MM.1S (cell line): Measurements from ENCODE around the gene GAP43.

Experiments used
- DNase-seq: peaks from one replicate; pipeline ENCODE4 v3.0.0-alpha.2; 2015
- H2AFZ ChIP-seq: fragments of 300-600 bp; sonication (generic); 2 replicates; pipeline ENCODE4 v1.6.0; 2016; ENCODE audit warnings: antibody characterized with exemption, low read length
- H3F3A ChIP-seq: fragments of 300-600 bp; sonication (generic); 2 replicates; pipeline ENCODE4 v1.6.1; 2016; ENCODE audit warnings: mild to moderate bottlenecking, antibody characterized with exemption, low read length, moderate library complexity, mixed read lengths; ENCODE audit not compliant: insufficient read depth
- H3K27ac ChIP-seq: fragments of 300-600 bp; sonication (generic); 2 replicates; pipeline ENCODE4 v1.5.1; 2016; ENCODE audit warnings: mild to moderate bottlenecking, low read length
- H3K27me3 ChIP-seq: fragments of 300-600 bp; sonication (generic); replicated peaks from 2 replicates; pipeline ENCODE4 v1.6.0; 2016; ENCODE audit warnings: low read length; ENCODE audit not compliant: insufficient read depth
- H3K36me3 ChIP-seq: fragments of 300-600 bp; sonication (generic); replicated peaks from 2 replicates; pipeline ENCODE4 v1.6.1; 2016; ENCODE audit warnings: mild to moderate bottlenecking, low read length, mixed read lengths; ENCODE audit not compliant: insufficient read depth
- H3K4me1 ChIP-seq: fragments of 300-600 bp; sonication (generic); 2 replicates; pipeline ENCODE4 v1.6.1; 2016; ENCODE audit warnings: low read length, mixed read lengths
- H3K4me2 ChIP-seq: fragments of 300-600 bp; sonication (generic); 2 replicates; pipeline ENCODE4 v1.6.0; 2016; ENCODE audit warnings: low read depth, low read length
- H3K4me3 ChIP-seq: fragments of 300-600 bp; sonication (generic); 2 replicates; pipeline ENCODE4 v1.5.1; 2016; ENCODE audit warnings: low read length, mixed read lengths
- H3K79me2 ChIP-seq: fragments of 300-600 bp; sonication (generic); 2 replicates; pipeline ENCODE4 v1.6.1; 2016; ENCODE audit warnings: mixed run types, low read length, mixed read lengths
- H3K9ac ChIP-seq: fragments of 300-600 bp; sonication (generic); 2 replicates; pipeline ENCODE4 v1.6.1; 2016; ENCODE audit warnings: low read length, mixed read lengths
- H3K9me2 ChIP-seq: fragments of 300-600 bp; sonication (generic); replicated peaks from 2 replicates; pipeline ENCODE4 v1.6.1; 2016; ENCODE audit warnings: mild to moderate bottlenecking, low read length, mixed read lengths; ENCODE audit not compliant: insufficient read depth
- H3K9me3 ChIP-seq: fragments of 300-600 bp; sonication (generic); replicated peaks from 2 replicates; pipeline ENCODE4 v1.6.1; 2016; ENCODE audit warnings: mild to moderate bottlenecking, low read length, mixed read lengths; ENCODE audit not compliant: insufficient read depth
- H4K20me1 ChIP-seq: fragments of 300-600 bp; sonication (generic); 2 replicates; pipeline ENCODE4 v1.6.1; 2016; ENCODE audit warnings: mild to moderate bottlenecking, low read length, moderate library complexity, mixed read lengths; ENCODE audit not compliant: insufficient read depth
- EZH2 ChIP-seq: fragments of 300-600 bp; sonication (generic); optimal IDR thresholded peaks from 2 replicates; pipeline ENCODE3; 2017; ENCODE audit warnings: low read depth, mild to moderate bottlenecking, antibody characterized with exemption, low read length, mixed read lengths
- EZH2phosphoT487 ChIP-seq: fragments of 300-600 bp; sonication (generic); IDR thresholded peaks from 2 replicates; pipeline ENCODE4 v1.6.1; 2018; ENCODE audit warnings: antibody characterized with exemption, low read length
- TF ChIP-seq, protein P1 (sequence below): fragments of 300-600 bp; sonication (generic); IDR thresholded peaks from 2 replicates; pipeline ENCODE4 v1.5.1; 2016; ENCODE audit warnings: antibody characterized with exemption, low read length, mixed read lengths

The GAP43 gene

GRCh38 chr3:115766587-115767482, 143.5 kb downstream of the GAP43 start:
- TF ChIP-seq EZH2phosphoT487 (no peak), EZH2 (no peak)
- TF ChIP-seq, protein P1, sequence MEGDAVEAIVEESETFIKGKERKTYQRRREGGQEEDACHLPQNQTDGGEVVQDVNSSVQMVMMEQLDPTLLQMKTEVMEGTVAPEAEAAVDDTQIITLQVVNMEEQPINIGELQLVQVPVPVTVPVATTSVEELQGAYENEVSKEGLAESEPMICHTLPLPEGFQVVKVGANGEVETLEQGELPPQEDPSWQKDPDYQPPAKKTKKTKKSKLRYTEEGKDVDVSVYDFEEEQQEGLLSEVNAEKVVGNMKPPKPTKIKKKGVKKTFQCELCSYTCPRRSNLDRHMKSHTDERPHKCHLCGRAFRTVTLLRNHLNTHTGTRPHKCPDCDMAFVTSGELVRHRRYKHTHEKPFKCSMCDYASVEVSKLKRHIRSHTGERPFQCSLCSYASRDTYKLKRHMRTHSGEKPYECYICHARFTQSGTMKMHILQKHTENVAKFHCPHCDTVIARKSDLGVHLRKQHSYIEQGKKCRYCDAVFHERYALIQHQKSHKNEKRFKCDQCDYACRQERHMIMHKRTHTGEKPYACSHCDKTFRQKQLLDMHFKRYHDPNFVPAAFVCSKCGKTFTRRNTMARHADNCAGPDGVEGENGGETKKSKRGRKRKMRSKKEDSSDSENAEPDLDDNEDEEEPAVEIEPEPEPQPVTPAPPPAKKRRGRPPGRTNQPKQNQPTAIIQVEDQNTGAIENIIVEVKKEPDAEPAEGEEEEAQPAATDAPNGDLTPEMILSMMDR = no peak
- Histone ChIP-seq H3K9me2 (no peaks in the 10 kb centered on the region), H3K9ac (no peak overlapping the region), H3K36me3 (no peaks in the 10 kb centered on the region), H3K27ac (no peak overlapping the region), H3K4me2 (no peak overlapping the region), H3K4me1 (no peaks in the 10 kb centered on the region), H3K79me2 (no peaks in the 10 kb centered on the region), H4K20me1 (no peaks in the 10 kb centered on the region), H3F3A (no peaks in the 10 kb centered on the region), H3K27me3 (no peaks in the 10 kb centered on the region), H2AFZ (no peak overlapping the region), H3K9me3 (no peaks in the 10 kb centered on the region), H3K4me3 (no peak overlapping the region)
- DNase-seq = no peak

- no peak for DNase-seq
- no peak overlapping the region for H3K27ac ChIP-seq
- no peaks in the 10 kb centered on the region for H3K79me2 ChIP-seq
- no peak overlapping the region for H2AFZ ChIP-seq
- H3K9me2 ChIP-seq = no peaks in the 10 kb centered on the region
- TF ChIP-seq EZH2phosphoT487 = no peak
- TF ChIP-seq, protein P1 = no peak
- H3K4me2 ChIP-seq = no peak overlapping the region
- no peaks in the 10 kb centered on the region for H3K36me3 ChIP-seq
- no peaks in the 10 kb centered on the region for H3K9me3 ChIP-seq
- no peak overlapping the region for H3K4me3 ChIP-seq
- no peaks in the 10 kb centered on the region for H3F3A ChIP-seq
- H3K27me3 ChIP-seq = no peaks in the 10 kb centered on the region
- H4K20me1 ChIP-seq = no peaks in the 10 kb centered on the region
- H3K9ac ChIP-seq = no peak overlapping the region
- no peaks in the 10 kb centered on the region for H3K4me1 ChIP-seq
These were observed 145.4 kb downstream of the GAP43 start for GRCh38 chr3:115768661-115769060.
